GM21528 (cell line): Measurements from ENCODE around the gene OR4M1.
"Not testable (repeated sequence)": the region's sequence is repeated elsewhere in the genome, so short reads cannot be mapped to it uniquely, and the experiment has no call there.

ENCODE experiments used
- ATAC-seq: cut with Tn5 transposase; IDR thresholded peaks from one replicate; pipeline ENCODE4 v1.9.1; 2021; ENCODE audit warnings: mild to moderate bottlenecking, moderate library complexity; ENCODE audit not compliant: unreplicated experiment, low FRiP score

The OR4M1 gene, protein sequence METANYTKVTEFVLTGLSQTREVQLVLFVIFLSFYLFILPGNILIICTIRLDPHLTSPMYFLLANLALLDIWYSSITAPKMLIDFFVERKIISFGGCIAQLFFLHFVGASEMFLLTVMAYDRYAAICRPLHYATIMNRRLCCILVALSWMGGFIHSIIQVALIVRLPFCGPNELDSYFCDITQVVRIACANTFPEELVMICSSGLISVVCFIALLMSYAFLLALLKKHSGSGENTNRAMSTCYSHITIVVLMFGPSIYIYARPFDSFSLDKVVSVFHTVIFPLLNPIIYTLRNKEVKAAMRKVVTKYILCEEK

DNA sequence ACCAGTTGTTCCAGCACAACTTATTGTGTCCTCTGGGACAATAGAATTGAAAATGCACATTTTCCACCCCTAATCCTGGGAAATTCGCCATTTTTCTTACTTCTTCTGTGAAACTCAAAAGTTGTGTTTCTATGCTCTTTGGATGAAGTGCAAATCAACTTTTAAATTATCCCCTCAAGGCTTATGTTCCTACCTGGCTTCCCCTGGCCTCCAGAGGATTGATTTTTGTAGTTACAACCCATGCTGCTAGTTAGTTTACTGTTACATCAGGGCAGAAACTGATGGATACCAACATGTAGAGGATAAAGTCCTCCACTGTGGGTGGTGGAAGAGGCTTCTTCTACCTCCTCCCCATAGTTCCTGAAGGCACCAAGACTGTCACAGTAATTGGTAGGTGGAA is at the start of gene OR4M1:
TSS of gene OR4M1 (plus strand) at position 301 of the 400 bp plus-strand sequence. CDS start 6,819 bp downstream, outside the sequence.
- not testable (repeated sequence) for ATAC-seq

GRCh38 chr14:19729359-19729758 is 43.9 kb upstream of the OR4M1 start:
- ATAC-seq: no peak

DNA sequence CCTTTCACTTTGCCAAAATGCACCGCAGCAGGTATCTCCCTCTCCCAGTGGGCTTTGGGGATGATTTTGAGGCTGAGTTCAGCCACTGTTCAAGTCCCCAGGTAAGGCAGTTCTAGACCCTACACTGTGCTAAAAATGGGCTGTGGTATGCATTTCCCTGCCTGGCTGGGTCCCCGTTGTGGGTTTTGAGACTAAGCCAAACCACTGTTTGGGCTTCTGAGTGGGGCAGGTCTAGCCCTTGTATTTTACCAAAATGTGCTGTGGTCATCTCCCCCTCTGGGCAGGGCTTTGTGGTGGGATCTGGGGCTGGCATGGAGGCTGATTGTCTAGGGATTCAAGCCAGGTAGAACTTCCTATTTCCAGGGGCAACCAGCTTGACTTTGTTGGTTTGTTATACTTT is 43.5 kb upstream of the OR4M1 start:
- no peak for ATAC-seq

- not testable (repeated sequence) for ATAC-seq
Measured at GRCh38 chr14:19733893-19734292, 39.4 kb upstream of the OR4M1 start.

GRCh38 chr14:19743256-19743655 is 30.0 kb upstream of the OR4M1 start, which contains the start of gene OR4Q3:
TSS of gene OR4Q3 (plus strand) at chr14:19743571.
- ATAC-seq: no peak

GRCh38 chr14:19752316-19752715 is 21.0 kb upstream of the OR4M1 start:
- ATAC-seq: not testable (repeated sequence)

DNA sequence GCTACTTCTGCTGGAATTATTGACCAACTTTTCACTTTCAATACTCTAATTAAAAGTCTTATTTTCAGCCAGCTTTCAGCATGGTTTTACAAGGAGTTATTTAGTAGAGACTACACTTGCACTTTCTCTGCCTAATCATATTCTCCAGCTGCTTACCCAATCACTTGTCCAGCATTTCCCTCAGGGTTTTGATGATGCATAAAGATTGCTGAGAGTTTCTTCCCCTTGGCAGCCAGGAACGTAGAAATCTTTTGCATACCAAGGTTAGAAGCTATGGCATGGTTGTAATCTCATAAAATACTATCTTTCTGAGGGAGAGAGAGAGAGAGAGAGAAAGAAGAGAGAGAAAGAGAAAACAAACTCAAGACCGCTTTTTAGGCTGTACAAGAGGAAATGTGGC is 19.1 kb upstream of the OR4M1 start:
- ATAC-seq: no peak

DNA sequence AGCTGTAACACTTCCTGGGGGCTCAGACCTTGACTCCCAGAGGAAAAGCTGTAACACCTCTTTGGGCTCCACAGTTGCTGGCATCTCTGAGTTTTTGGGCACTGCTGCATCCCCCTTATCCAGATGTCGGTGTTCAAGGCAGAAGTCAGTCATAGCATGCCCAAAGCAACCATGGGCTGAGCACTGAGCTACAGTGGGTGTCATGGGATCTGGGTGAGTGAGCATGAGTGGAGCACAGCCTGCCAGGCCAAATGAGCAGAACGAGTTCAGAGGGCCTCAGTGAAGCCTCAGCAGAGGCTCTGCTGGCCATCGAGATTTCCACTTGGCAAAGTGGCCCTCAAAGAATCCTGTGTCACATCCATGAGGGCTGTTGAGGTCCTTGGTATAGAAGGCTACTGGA is 1.8 kb upstream of the OR4M1 start:
- not testable (repeated sequence) for ATAC-seq

GRCh38 chr14:19771895-19772430 is 1.3 kb upstream of the OR4M1 start:
- ATAC-seq: no peak

- not testable (repeated sequence) for ATAC-seq
Measured at GRCh38 chr14:19772454-19772853, 850 bp upstream of the OR4M1 start.

GRCh38 chr14:19775587-19775986 is 2.3 kb downstream of the OR4M1 start:
- ATAC-seq: no peak

DNA sequence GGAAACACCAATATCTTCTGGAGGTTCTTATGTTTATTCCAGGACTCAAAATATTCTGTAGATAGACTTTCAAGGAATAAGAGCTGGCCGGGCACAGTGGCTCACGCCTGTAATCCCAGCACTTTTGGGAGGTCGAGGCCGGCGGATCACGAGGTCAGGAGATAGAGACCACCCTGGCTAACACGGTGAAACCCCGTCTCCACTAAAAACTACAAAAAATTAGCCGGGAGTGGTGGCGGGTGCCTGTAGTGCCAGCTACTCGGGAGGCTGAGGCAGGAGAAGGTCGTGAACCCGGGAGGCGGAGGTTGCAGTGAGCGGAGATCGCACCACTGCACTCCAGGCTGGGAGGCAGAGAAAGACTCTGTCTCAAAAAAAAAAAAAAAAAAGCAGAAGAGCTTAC is 12.5 kb downstream of the OR4M1 start:
- ATAC-seq: not testable (repeated sequence)

DNA sequence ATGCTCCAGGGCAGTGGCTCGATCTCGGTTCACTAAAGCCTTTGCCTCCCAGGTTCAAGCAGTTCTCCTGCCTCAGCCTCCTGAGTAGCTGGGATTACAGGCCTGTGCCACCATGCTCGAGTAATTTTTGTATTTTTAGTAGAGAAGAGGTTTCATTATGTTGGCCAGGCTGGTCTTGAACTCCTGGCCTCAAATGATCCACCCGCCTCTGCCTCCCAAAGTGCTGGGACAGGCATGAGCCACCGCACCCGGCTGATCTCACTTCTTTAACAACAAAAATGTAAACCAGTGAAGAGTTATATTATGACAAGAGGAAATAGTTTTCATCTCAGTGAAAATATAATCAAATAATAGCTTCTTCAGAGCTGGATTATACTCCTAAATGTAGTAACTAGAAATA is 14.0 kb downstream of the OR4M1 start:
- not testable (repeated sequence) for ATAC-seq

GRCh38 chr14:19788150-19788549 is 14.8 kb downstream of the OR4M1 start:
- not testable (repeated sequence) for ATAC-seq

DNA sequence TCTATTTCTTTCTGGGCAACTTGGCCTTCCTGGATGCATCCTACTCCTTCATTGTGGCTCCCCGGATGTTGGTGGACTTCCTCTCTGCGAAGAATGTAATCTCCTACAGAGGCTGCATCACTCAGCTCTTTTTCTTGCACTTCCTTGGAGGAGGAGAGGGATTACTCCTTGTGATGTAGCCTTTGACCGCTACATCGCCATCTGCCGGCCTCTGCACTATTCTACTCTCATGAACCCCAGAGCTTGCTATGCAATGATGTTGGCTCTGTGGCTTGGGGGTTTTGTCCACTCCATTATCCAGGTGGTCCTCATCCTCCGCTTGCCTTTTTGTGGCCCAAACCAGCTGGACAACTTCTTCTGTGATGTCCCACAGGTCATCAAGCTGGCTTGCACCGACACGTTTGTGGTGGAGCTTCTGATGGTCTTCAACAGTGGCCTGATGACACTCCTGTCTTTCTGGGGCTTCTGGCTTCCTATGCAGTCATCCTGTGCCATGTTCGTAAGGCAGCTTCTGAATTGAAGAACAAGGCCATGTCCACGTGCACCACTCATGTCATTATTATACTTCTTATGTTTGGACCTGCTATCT is 23.3 kb downstream of the OR4M1 start:
- ATAC-seq: not testable (repeated sequence)

DNA sequence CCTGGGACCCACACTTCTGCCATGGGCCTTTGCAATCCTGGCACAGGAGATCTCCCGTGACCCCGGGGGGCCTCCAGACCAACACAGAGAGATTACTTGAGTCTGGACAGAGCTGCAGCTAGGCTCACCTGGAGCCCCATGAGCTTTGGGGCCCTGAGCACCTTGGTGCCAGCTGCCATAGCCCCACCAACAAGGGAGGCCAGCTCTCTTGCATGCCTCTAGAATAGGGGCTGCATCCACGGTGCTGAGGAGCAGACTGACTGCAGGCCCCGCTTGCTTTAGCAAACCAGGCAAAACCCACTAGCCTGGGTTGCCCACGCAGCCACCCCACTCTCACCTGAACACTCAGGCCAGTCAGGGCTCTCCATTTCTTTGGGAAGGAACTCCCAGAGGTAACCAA is 26.6 kb downstream of the OR4M1 start:
- no peak for ATAC-seq

DNA sequence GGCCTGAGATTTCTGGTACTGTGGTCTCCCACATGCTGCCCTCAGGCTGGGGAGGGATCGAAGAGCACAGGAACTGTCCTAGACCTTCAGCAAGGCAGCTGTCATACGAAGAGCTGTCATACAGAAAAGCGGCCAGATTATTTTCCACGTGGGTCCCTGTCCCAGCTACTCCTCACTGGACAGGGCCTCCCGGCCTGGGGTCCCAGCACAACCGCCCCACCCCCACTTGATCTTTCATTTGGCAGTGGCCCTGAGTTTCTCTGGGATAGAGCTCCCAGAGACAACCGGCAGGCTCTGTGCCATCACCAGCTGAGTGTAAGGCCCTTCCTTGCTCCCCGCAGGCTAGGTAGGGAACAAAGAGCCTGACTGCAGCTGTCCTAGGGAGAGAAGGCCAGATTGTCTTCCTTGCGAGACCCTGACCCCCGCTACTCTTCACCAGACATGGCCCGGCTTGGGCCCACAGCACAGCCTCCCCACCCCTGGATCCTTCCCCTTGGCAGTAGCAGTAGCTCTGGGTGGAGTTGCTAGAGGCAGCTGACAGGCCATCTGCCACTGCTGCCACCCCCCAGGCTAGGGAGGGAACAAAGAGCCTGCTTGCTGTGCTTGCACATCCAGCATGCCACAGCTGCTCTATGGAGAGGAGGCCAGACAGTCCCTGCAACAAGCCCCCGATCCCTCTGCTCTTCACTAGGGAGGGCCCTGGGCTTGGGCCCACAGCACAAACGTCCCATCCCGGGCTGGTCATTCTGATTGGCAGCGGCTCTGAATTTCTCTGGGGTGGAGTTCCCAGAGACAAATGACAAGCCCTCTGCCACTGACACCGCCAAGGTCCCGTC is 27.2 kb downstream of the OR4M1 start:
- no peak for ATAC-seq

DNA sequence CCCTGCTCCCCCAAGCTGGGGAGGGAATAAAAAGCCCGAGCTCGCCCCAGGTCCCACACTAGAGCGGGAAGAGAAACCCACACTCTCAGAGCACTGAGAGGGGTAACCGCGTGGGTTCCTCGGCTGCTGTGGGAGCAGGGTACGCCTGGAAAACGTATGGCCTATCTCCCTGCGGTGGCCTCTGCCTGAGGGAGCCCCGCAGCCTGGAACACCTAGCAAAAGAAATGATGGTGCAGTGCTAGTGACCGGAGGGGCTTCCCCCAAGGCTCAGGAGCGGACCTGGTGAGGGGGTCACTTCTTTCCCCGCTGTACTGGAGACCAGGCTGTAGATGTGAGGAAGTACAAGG is 27.8 kb downstream of the OR4M1 start:
- ATAC-seq: no peak

GRCh38 chr14:19803470-19803869 is 30.2 kb downstream of the OR4M1 start, which contains the start of gene OR4N2:
TSS of gene OR4N2 (plus strand) at chr14:19803770. CDS start at chr14:19827449, 23,679 bp downstream.
- not testable (repeated sequence) for ATAC-seq

- ATAC-seq: not testable (repeated sequence)
Measured at GRCh38 chr14:19813171-19813920, 40.0 kb downstream of the OR4M1 start.
